Measurements from ENCODE around the gene RPS15.

GRCh38 chr19:1441022-1441426 is 2.8 kb downstream of the RPS15 start:
- TF ChIP-seq CTCF (conservative IDR thresholded peaks at IDR 0.05; ENCODE audit: low read length) (no peak), EZH2phosphoT487 (IDR thresholded peaks at IDR 0.05; ENCODE audit: borderline replicate concordance) (no peak)
